DOHH2 (cell line): ENCODE data around the gene ENO2.

Experiments used
- H3F3A ChIP-seq: fragments of 200-600 bp; sonication (generic), shearing (Covaris generic); 2 replicates; pipeline ENCODE4 v1.6.0; 2016; ENCODE audit warnings: antibody characterized with exemption, mild to moderate bottlenecking; ENCODE audit not compliant: control insufficient read depth, insufficient read depth
- H3K27ac ChIP-seq: fragments of 200-600 bp; sonication (generic); 2 replicates; pipeline ENCODE4 v1.5.1; 2014; ENCODE audit warnings: low read depth, mild to moderate bottlenecking, low read length, moderate library complexity
- H3K27me3 ChIP-seq: fragments of 200-600 bp; sonication (generic); 2 replicates; pipeline ENCODE4 v1.6.1; 2014; ENCODE audit warnings: mild to moderate bottlenecking, low read length, mixed read lengths; ENCODE audit not compliant: control insufficient read depth
- H3K36me3 ChIP-seq: fragments of 200-600 bp; sonication (generic); 2 replicates; pipeline ENCODE4 v1.6.1; 2014; ENCODE audit warnings: mild to moderate bottlenecking, low read length, moderate library complexity, mixed read lengths; ENCODE audit not compliant: control insufficient read depth
- H3K4me1 ChIP-seq: fragments of 200-600 bp; sonication (generic); 2 replicates; pipeline ENCODE4 v1.6.1; 2014; ENCODE audit warnings: mild to moderate bottlenecking, low read length, mixed read lengths; ENCODE audit not compliant: control insufficient read depth
- H3K4me2 ChIP-seq: fragments of 200-600 bp; sonication (generic); 2 replicates; pipeline ENCODE4 v1.6.0; 2014; ENCODE audit warnings: mild to moderate bottlenecking, low read length, moderate library complexity
- H3K4me3 ChIP-seq: fragments of 200-600 bp; sonication (generic); 2 replicates; pipeline ENCODE4 v1.5.1; 2014; ENCODE audit warnings: mild to moderate bottlenecking, low read length, mixed read lengths
- H3K79me2 ChIP-seq: fragments of 200-600 bp; sonication (generic); 2 replicates; pipeline ENCODE4 v1.6.1; 2014; ENCODE audit warnings: mild to moderate bottlenecking, low read length, mixed read lengths; ENCODE audit not compliant: control insufficient read depth
- H3K9me2 ChIP-seq: fragments of 200-600 bp; sonication (generic); replicated peaks from 2 replicates; pipeline ENCODE4 v1.6.1; 2014; ENCODE audit warnings: mild to moderate bottlenecking, low read length, mixed read lengths; ENCODE audit not compliant: control insufficient read depth
- H3K9me3 ChIP-seq: fragments of 200-600 bp; sonication (generic); 2 replicates; pipeline ENCODE4 v1.6.1; 2014; ENCODE audit warnings: antibody characterized with exemption, low read length, mixed read lengths; ENCODE audit not compliant: control insufficient read depth, insufficient read depth
- H4K20me1 ChIP-seq: fragments of 200-600 bp; sonication (generic); 2 replicates; pipeline ENCODE4 v1.6.0; 2014; ENCODE audit warnings: low read depth, mild to moderate bottlenecking, antibody characterized with exemption, low read length, moderate library complexity; ENCODE audit not compliant: control insufficient read depth, insufficient read depth
- CTCF ChIP-seq: fragments of 200-600 bp; sonication (generic); IDR thresholded peaks from one replicate; pipeline ENCODE4 v1.5.1; 2014; ENCODE audit warnings: antibody characterized with exemption, mild to moderate bottlenecking, low read depth, low read length; ENCODE audit not compliant: poor library complexity, severe bottlenecking
- EZH2phosphoT487 ChIP-seq: fragments of 200-600 bp; sonication (generic); IDR thresholded peaks from 2 replicates; pipeline ENCODE4 v1.6.1; 2017; ENCODE audit warnings: borderline replicate concordance, mild to moderate bottlenecking, antibody characterized with exemption, low read length, moderate library complexity, mixed read lengths

The ENO2 gene

GRCh38 chr12:6932766-6933165 lies 18.4 kb downstream of the ENO2 start:
- Histone ChIP-seq H3F3A (peaks cover 5% of the 10 kb centered on the region; the same call in 1 of the 2 replicates), H3K4me1 (peaks cover 12% of the 10 kb centered on the region), H3K79me2 (peaks cover 14% of the 10 kb centered on the region), H3K36me3 (peaks cover 2% of the 10 kb centered on the region), H3K4me3 (no peak overlapping the region), H3K27ac (no peak overlapping the region), H3K9me3 (no peaks in the 10 kb centered on the region), H3K27me3 (peaks cover 20% of the 10 kb centered on the region), H3K4me2 (no peak overlapping the region), H3K9me2 (no peaks in the 10 kb centered on the region), H4K20me1 (no peaks in the 10 kb centered on the region)
- TF ChIP-seq CTCF (no peak), EZH2phosphoT487 (no peak)

DNA sequence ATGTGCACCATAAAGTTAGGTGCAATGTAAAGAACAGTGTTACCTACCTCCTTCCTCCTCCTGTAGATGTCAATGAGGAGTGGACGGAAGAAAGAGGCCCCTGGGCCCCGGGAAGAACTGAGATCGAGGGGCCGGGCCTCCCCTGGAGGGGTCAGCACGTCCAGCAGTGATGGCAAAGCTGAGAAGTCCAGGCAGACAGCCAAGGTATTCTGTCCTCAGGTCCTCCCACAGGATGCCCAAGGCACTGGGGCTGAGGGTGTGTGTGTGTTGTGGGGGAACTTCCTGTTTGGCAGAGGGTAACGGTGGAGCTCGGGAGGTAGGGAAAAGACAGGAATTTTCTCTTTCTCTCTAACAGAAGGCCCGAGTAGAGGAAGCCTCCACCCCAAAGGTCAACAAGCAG lies 19.7 kb downstream of the ENO2 start:
- H3K27me3 ChIP-seq: peaks cover 12% of the 10 kb centered on the region
- H3K9me2 ChIP-seq: no peaks in the 10 kb centered on the region
- no peaks in the 10 kb centered on the region for H3K9me3 ChIP-seq
- H3F3A ChIP-seq: peaks cover 5% of the 10 kb centered on the region; the same call in 1 of the 2 replicates
- H3K27ac ChIP-seq: no peak overlapping the region
- H3K79me2 ChIP-seq: peaks cover 14% of the 10 kb centered on the region
- no peak for TF ChIP-seq CTCF
- no peak for TF ChIP-seq EZH2phosphoT487
- no peak overlapping the region for H3K4me3 ChIP-seq
- no peaks in the 10 kb centered on the region for H4K20me1 ChIP-seq
- H3K4me2 ChIP-seq: no peak overlapping the region
- H3K36me3 ChIP-seq: peaks cover 2% of the 10 kb centered on the region
- peaks cover 18% of the 10 kb centered on the region for H3K4me1 ChIP-seq

DNA sequence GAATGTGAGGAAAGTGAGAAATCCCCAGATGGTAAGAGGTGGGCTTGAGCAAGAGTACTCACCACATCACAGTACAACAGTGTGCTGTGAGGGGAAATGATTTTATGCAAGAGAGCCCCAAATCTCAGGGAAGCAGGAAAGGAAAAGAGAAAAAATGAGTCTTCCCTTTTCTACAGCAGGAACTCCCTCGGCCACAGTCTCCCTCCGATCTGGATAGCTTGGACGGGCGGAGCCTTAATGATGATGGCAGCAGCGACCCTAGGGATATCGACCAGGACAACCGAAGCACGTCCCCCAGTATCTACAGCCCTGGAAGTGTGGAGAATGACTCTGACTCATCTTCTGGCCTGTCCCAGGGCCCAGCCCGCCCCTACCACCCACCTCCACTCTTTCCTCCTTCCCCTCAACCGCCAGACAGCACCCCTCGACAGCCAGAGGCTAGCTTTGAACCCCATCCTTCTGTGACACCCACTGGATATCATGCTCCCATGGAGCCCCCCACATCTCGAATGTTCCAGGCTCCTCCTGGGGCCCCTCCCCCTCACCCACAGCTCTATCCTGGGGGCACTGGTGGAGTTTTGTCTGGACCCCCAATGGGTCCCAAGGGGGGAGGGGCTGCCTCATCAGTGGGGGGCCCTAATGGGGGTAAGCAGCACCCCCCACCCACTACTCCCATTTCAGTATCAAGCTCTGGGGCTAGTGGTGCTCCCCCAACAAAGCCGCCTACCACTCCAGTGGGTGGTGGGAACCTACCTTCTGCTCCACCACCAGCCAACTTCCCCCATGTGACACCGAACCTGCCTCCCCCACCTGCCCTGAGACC lies 21.2 kb downstream of the ENO2 start:
- no peak overlapping the region for H3K27ac ChIP-seq
- TF ChIP-seq CTCF (no peak), EZH2phosphoT487 (no peak)
- H3K4me2 ChIP-seq: peak overlapping the region; percentile 96
- H3K27me3 ChIP-seq: no peaks in the 10 kb centered on the region
- H4K20me1 ChIP-seq: no peaks in the 10 kb centered on the region
- H3K36me3 ChIP-seq: peaks cover 2% of the 10 kb centered on the region
- peaks cover 5% of the 10 kb centered on the region; the same call in 1 of the 2 replicates for H3F3A ChIP-seq
- peaks cover 18% of the 10 kb centered on the region for H3K4me1 ChIP-seq
- H3K79me2 ChIP-seq: peaks cover 14% of the 10 kb centered on the region
- H3K9me3 ChIP-seq: no peaks in the 10 kb centered on the region
- H3K9me2 ChIP-seq: no peaks in the 10 kb centered on the region
- H3K4me3 ChIP-seq: peak overlapping the region; percentile 88
